ENCODE measurements around the gene ZCCHC24.

Gene ZCCHC24

GRCh38 chr10:79383974-79384606 lies 61.3 kb downstream of the ZCCHC24 start:
- DNase-seq (ENCODE audit: low spot score), result no peak

DNA sequence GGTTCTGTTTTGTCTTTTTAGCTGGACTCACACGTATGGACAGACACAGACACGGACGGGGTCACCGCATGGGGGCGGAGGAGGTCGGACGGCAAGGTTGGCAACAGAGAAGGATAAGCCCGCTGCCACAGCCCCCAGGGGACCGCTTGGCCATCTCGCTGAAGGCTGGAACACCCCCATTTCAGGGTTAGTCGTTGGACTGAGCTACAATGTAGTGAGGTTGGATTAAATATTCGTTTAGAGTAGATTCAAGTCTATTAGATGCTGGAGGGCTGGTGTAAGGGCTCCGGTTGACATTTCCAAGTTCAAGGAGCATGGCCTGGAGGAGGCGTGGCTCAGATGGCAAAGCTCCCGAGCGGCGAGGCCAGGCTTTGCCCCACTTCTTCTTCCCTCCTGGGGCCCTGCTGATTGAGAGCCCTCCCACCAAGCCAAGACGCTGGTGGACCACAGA lies 62.9 kb downstream of the ZCCHC24 start:
- no peak for DNase-seq (ENCODE audit: low spot score)

DNA sequence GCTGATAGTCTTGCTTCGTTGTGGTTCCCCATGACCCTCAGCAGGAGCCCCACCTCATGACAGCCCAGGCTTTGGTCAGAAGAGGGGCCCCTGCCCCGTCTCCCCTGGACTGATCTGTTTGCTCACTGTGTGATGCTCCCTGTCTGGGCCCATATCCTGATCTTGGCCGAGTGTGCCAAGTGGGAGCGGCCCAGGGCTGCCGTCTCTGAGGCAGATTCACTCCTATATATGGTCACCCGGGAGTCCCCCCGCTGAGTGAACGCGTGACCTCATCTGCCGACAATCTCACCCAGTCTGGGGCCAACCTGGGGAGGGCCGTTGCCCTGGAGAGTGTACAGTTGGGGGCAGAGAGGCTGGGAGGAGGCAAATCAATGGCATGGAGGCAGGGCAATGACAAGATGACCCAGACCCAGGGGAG lies 63.6 kb downstream of the ZCCHC24 start:
- DNase-seq (ENCODE audit: low spot score), result no peak

GRCh38 chr10:79380946-79381721 lies 64.3 kb downstream of the ZCCHC24 start:
- no peak for DNase-seq (ENCODE audit: low spot score)

DNA sequence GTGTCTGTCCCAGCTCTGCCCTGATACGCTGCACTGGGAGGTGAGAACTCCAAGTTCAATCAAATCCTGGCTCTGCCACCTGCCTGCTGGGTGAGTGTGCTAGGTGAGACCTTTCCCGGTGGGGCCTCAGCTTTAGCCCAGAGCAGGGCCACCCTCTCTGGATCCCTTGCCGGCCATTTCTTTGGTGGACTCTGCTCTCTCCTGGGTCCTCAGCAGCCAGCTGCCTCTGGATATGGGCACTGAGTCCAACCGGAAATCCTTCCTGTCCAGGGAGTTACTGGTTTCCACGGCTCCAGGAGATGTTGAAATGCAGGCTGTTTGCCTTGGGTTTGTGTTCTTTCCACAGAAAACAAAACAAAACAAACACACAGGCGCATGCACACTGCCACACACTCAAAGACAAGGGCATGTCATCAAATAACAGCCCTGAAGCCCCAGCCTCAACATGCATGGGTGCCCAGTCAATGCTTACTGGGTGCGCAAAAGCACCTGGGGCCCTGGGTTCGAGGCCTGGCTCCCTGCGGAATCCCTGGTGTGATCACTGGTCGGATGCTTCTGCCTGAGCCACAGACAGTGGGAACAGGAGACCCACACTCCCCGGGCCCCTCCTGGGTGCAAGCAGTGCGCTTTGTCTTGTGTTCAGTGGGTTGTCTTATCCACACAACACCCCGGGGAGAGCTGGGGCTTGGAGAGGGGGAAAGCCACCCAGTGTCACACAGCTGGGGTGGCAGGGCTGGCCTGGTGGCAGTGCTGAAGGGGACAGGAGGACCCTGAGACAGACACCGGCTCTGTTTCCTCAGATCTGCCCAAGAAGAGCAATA lies 65.1 kb downstream of the ZCCHC24 start:
- no peak for DNase-seq (ENCODE audit: low spot score)

GRCh38 chr10:79379512-79380124 lies 65.8 kb downstream of the ZCCHC24 start:
- no peak for DNase-seq (ENCODE audit: low spot score)

DNA sequence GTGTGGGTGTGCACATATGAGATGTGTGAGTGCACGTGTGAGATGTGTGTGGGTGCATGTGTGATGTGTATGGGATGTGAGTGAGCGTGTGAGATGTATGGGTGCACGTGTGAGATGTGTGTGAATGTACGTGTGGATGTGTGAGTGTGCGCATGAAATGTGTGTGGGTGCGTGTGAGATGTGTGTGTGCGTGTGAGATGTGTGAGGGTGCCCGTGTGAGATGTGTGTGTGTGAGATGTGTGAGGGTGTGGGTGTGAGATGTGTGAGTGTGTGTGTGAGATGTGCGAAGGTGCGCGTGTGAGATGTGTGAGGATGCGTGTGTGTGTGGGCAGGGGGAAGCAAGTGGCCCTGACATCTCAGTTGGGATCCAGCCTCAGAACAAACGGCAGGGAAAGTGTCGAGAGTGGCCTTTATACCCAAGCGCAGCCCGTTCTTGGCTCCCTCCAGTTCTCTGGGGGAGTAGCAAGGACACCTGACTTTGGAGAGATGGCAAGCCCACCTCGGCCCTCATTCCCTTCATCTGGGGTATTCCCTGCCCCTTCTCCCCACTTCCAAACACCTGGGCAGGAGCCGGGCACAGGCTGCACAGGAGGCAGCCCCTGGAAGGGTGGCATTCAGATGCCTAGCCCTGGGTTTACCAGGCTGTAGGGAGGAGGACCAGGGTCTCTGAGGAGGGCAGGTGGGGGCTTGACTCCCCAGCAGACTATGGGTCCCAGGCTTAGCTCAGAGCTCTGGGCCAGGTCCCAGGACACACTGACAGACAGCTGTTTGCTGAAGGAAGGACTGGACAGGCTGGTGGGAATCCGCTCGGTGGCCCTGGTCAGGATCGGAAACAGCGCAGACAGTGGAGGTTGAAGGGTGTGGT lies 66.5 kb downstream of the ZCCHC24 start:
- DNase-seq (ENCODE audit: low spot score), result no peak

- no peak for DNase-seq (ENCODE audit: low spot score)
These were observed 67.1 kb downstream of the ZCCHC24 start for GRCh38 chr10:79378383-79378646.

DNA sequence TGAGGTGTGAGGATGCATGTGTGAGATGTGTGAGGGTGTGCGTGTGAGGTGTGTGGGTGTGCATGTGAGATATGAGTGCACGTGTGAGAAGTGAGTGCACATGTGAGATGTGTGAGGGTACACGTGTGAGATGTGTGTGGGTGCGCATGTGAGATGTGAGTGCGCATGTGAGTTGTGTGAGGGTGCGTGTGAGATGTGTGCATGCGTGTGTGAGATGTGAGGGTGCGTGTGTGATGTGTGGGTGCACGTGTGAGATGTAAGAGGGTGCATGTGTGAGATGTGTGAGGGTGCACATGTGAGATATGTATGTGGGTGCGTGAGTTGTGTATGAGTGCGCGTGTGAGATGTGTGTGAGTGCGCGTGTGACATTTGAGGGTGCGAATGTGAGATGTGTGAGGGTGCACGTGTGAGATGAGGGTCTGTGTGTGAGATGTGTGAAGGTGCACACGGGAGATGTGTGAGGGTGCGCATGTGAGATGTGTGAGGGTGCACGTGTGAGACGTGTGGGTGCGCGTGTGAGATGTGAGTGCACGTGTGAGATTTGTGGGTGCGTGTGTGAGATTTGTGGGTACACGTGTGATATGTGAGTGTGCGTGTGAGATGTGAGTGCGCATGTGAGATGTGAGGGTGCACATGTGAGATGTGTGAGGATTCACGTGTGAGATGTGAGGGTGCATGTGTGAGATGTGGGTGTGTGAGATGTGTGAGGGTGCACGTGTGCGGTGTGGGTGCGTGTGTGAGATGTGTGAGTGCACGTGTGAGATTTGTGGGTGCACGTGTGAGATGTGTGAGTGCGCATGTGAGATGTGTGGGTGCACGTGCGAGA lies 67.7 kb downstream of the ZCCHC24 start:
- no peak for DNase-seq (ENCODE audit: low spot score)

GRCh38 chr10:79376751-79377556 lies 68.5 kb downstream of the ZCCHC24 start:
- DNase-seq (ENCODE audit: low spot score), result no peak

GRCh38 chr10:79376078-79376628 lies 69.3 kb downstream of the ZCCHC24 start:
- no peak for DNase-seq (ENCODE audit: low spot score)

DNA sequence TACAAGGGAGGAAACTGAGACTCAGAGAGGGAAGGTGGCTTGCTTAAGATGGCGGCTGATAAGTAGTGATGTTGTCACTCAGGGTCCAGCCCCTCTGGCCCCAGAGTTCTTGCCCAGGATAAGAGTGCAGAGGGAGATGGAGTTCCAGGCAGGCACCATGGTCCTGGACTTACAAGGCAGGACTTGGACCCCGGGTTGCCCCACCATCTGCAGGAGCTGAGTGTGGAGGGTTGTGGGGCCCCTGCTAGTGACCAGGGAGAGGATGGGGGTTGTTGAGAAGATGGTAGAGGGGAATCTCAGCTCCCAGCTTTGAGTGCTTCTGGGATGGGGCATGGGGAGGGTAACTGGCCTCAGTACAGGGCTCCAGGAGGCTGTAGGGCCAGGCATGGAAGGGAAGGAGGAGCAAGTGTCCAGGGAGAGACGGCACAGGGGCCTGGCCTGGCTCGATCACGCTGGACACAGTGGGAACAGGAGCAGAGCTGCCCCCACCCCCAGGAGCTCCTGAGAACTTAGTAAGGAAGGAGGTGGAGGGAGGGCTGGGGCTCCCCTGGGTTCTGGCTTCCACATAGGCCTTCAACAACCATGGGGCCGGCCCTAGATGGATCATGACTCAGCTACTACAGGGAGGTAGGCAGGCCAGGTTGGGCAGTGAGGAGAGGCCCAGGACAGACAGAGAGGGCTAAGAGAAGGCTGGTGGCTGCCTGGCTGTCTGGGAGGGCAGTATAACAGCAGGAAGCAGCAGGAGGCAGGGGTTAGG lies 69.9 kb downstream of the ZCCHC24 start:
- no peak for DNase-seq (ENCODE audit: low spot score)

DNA sequence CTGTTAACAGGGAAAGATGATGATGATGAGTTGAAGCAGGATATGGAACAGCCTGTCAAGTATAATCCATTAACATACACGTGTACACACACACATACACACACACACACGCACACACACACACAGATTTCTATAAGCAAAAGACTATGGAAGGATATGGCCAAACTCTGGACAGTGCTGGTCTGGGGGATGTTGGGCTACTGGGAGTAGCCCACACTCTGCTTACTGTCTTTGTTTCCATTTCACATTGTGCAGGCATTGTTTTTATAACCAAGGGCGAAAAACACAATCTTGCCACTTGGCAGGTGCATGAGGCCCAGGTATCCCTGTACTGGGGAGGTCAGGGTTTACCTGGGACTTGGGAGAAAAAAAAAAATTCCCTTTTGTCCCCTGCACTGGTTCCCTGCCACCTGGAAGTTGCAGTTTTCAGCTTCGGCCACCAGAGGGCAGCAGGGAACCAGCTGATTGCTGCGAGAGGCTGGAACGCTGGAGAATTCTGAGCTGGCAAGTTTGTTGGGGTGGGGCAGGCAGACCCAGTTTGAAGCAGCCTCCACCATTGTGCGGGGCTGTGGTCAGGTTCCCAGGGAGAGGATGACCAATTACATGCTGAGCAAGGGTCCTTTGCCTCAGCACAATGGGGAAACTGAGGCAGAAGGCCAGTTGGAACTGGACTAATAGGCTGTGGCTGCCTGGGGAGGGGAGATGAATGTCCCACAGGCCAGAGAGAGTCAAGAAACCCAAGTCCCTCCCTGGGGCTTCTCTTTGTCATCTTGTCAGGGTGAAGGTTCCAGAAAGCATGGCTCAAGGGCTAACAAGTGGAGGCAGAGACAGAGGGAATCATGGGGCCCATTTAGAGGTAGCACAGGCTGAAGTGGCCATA lies 70.9 kb downstream of the ZCCHC24 start:
- DNase-seq (ENCODE audit: low spot score), result peak; percentile 65

DNA sequence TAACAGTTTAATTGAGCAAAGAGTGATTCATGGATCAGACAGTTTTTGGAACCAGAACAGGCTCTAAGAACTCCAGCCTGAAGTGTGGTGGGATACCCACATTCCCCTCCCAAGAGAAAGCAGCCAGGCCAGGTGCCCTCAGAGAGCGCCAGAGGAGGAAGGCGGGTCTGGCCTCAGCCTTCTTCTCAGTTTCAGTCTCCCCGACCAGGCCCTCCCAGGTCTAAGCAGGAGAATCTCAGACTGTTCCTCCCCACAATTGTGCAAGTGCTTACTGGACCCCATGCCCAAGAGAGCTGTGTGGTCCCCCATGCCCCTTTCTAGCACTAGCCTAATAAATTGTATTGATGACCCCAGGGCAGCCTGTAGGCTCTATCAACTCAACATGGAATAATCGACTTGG lies 72.6 kb downstream of the ZCCHC24 start:
- DNase-seq (ENCODE audit: low spot score), result no peak

- no peak for DNase-seq (ENCODE audit: low spot score)
These were observed 77.8 kb downstream of the ZCCHC24 start for GRCh38 chr10:79367426-79368189.

GRCh38 chr10:79361726-79362397 lies 83.6 kb downstream of the ZCCHC24 start:
- no peak for DNase-seq (ENCODE audit: low spot score)

All from COLO829 (cell line).